Jurkat, Clone E6-1 (cell line): ENCODE data around the gene RIC3.
A peak's percentile ranks its signal among the peaks of the same experiment; 100 is the strongest.

Source experiments
- DNase-seq: peaks from one replicate; pipeline ENCODE4 v3.0.0-alpha.2; 2011; ENCODE audit warnings: low read depth, low spot score
- H3K4me3 ChIP-seq: 2 replicates; pipeline ENCODE4 v1.5.1; 2011; ENCODE audit warnings: mild to moderate bottlenecking, low read length, control low read depth, moderate library complexity

RIC3 gene

GRCh38 chr11:8080069-8080670 is 88.7 kb downstream of the RIC3 start:
- no peak for DNase-seq
- H3K4me3 ChIP-seq: peak overlapping the region; percentile 56

GRCh38 chr11:8079111-8079675 is 89.6 kb downstream of the RIC3 start:
- no peak overlapping the region for H3K4me3 ChIP-seq
- DNase-seq: no peak

DNA sequence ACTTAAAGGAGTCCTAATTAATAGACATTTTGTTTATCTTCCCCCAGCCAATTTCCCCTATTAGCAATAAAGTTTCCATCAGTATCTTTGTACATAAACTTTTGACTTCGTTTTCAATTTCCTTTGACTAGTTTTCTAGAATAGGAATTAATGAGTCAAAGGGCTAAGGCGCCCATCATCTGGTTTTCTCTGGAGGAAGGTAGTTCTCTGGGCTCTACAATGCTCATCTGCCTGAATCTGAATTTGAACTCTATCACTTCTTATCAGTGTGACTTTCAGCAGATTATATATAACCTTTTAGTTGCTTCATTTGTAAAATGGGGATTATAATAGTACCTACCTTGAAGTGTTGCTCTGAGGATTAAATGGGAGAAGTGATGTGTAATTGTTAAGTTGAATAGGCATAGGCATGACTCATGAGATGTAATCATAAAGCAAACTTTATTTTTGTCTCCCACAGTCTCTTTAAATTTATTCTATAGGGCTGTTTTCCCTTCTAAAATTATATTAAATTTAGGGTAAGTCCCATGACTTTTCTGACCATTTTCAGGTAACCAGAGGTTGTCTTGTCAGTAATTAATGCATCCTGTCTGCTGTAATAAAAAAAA is 93.6 kb downstream of the RIC3 start:
- DNase-seq: no peak

DNA sequence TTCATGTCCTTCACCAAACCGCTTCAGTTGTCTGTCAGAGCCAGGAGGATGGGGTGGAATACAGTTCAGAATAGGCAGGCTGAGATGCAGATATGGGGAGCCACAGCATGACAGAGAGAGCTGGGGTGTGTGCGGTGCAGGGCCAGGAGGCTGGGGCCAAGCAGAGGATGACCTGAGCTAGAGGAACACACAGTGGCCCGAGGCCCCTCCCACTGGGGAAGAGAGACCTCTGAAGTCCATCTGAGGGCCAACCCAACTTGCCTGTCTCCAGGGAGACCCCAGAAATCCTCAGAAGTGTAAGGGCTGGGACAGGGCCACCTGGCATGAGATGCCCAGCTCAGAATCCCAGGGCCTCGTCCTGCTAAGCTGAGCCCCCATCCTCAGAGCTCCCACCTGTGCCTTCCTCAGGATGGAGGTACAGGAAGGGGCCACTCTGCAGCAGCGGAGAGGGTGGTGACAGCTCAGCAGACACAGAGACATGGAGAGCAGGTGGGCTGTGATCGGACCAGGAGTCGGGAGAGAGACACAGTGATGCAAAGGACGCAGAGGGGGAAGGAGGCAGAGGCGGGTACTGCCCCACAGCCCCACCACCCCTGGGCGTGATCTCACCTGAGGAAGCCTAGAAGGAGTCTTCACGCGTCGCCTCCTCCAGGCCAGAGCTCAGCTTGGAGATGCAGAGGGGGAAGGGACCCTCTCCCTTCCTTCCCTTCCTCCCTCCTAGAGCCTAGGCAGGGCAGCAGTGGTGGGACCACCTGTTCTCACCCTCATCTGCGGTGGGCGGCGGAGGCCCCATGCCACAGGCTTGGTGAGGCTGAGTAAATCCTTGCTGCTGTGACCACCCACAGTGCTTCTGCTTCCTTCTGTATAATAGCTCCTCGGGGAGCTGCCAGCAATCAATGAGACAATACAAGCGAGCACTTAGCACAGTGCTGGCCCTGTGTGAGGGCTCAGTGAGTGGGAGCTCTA is 96.9 kb downstream of the RIC3 start:
- no peak for DNase-seq
- H3K4me3 ChIP-seq: no peak overlapping the region

More for the DNA sequence above, 93.6 kb downstream of the RIC3 start:
- H3K4me3 ChIP-seq: no peak overlapping the region

DNA sequence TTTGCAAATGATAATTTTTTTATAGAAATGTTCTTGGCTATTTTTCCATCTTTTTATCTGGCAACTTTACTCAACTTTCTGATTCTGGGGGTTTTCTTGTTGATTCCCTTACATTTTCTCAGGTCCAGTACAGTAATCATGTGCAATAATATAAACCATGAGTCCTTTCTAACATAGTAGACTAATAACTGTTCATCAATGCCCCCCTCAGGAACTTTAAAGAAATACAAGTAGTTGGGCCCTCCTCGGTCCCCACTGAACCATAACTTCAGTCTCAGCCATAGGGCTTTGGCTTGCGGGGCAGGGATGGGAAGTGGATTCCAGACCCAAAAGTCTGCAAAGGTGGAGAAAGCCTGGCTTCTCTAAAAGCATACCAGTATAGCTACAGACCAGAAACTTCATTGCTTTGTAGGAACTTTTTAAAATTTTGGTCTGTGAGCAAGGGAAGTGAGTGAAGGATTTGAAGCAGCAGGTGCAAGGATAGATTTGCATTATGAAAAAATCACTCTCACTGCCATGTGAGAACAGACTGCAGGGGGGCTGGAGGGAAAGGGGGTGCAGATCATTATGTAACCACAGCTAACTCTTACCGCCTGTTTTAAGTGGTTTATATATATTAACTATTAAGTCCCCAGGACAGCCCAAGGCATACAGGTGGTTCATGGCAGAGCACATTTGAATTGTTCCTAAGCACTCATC is 98.3 kb downstream of the RIC3 start:
- H3K4me3 ChIP-seq: no peak overlapping the region
- no peak for DNase-seq

GRCh38 chr11:8069771-8070170 is 99.1 kb downstream of the RIC3 start:
- no peak for DNase-seq
- H3K4me3 ChIP-seq: no peak overlapping the region

DNA sequence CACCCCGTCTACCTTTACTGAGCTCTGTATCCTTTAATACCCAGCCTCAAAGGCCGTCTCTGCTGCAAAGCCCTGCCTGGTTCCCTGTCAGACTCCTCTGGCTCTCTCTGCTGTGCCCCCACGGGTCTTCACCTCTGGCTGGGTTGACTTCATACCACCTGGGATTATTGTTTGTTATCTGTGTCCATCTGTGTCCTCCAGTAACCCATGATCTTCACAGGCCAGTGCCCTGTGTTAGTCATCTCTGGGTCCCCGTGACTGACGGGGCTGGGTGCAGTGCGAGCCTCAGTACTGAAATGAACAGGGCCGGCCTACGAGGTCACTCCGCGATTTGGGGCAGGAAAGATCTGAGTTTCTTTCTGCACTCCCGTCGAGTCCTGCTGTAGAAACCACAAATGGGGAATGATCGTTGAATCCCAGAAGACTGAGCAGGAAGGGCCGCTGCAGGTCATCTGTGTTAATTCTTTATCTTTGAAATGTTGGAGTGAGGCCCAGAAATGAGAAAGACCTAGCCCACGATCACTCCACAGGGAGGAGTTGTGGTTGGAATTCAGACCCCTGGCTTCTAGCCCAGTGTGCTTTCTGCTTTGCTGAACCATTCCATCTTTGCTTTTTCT is 100.1 kb downstream of the RIC3 start:
- no peak for DNase-seq
- H3K4me3 ChIP-seq: no peak overlapping the region

- DNase-seq: no peak
- H3K4me3 ChIP-seq: no peak overlapping the region
Observed at GRCh38 chr11:8067929-8068575, 100.8 kb downstream of the RIC3 start.

- DNase-seq: no peak
- no peak overlapping the region for H3K4me3 ChIP-seq
Observed at GRCh38 chr11:8067567-8067928, 101.3 kb downstream of the RIC3 start.

- no peak overlapping the region for H3K4me3 ChIP-seq
- no peak for DNase-seq
Observed at GRCh38 chr11:8066911-8067455, 101.8 kb downstream of the RIC3 start.

DNA sequence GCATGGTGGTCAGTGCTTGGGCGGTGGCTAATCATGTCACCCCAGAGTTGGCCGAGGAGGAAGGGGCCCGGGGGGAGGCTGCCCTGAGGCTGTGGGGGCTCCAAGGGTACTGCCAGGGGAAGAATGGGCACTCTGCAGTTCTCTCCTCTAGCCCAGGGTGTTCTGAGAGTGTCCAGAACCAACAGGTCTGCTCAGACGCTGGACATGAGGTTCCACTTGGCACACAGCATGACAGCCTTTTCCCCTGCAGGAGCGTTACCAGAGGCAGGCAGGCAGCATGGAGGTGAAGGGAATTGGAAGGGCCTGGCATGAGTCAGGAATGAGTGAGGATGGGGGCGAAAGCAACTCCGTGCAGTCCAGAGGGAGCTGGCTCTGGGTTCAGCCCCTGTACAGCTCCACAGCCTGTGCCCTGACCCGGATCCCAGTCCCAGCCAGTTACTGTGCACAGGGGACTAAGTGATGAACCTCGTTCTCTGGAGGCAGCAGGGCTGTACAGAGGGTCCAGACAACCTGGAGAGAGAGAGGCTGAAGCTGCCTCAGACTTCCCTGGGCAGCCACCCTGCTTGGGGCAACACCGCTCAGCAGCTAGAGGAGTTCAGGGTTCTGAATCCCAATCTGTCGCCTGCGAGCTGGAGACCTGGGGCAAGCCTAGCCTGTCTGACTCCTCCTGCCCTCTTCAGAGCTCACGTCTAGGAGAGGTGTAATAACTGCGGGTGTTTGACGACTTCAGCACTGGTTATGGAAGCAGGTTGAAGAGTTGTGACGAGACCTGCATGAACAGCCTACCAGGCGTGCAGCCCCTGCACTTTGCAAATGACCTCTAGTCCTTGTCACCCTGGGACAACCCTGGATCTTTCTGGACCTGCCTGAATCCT is 102.6 kb downstream of the RIC3 start:
- no peak for DNase-seq
- no peak overlapping the region for H3K4me3 ChIP-seq

DNA sequence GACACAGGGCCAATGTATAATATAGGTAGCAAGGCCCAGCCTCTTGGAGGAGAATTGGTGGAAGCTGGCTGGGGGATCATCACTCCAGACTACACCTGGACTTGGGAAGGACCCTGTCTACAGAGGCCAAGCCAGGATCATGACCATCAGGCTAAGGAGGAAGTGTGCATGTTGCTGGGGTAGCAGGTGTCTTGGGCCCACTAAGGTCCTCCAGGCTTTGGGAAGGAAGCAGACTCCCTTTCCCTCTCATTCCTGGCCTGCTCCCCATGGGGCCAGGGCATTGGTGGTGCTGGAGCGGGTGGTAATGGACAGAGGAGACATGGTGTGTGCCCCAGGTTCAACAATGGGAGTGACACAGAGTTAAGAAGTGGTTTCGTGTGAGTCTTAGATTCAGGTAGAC is 103.8 kb downstream of the RIC3 start:
- no peak for DNase-seq
- H3K4me3 ChIP-seq: no peak overlapping the region

GRCh38 chr11:8063324-8063723 is 105.5 kb downstream of the RIC3 start:
- DNase-seq: no peak
- no peak overlapping the region for H3K4me3 ChIP-seq

DNA sequence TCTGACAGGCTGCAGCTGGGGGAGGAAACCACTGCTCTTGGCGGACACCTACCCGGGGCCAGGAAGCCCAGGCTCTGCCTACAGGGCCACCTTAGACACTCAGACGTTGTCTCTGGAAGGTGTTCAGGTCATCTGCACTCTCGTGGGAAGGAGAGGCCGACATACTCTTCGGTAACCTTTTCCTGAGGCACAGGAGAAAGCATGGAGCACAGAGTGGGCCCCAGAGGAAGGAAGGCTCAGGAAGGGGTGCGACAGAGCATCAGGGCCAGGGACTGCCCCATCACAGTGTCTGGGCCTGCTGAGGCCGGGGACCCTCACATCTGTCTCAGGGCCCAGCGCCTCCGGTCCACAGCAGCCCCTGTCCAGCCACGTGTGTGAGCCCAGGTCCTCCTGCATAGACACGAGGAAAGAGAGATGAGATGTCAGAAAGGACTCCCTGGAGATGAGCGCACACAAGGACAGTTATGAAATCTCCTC is 106.0 kb downstream of the RIC3 start:
- DNase-seq: no peak
- H3K4me3 ChIP-seq: no peak overlapping the region

- H3K4me3 ChIP-seq: no peak overlapping the region
- DNase-seq: no peak
Observed at GRCh38 chr11:8061555-8062428, 107.0 kb downstream of the RIC3 start.

GRCh38 chr11:8060801-8061554 is 107.8 kb downstream of the RIC3 start:
- no peak overlapping the region for H3K4me3 ChIP-seq
- DNase-seq: no peak
